GM18526 (cell line): Measurements from ENCODE around the gene PLCG2.

Experiments used
- POLR2A ChIP-seq: IDR thresholded peaks from 3 replicates; pipeline ENCODE4 v1.6.1; 2011; ENCODE audit not compliant: insufficient read length; ENCODE audit errors: extremely low read depth

Gene PLCG2

GRCh38 chr16:81936209-81937000 lies 157.3 kb downstream of the PLCG2 start:
- TF ChIP-seq POLR2A = no peak

- TF ChIP-seq POLR2A = no peak
Observed at GRCh38 chr16:81937305-81938038, 158.4 kb downstream of the PLCG2 start.

GRCh38 chr16:81938326-81939163 lies 159.5 kb downstream of the PLCG2 start:
- no peak for TF ChIP-seq POLR2A

- no peak for TF ChIP-seq POLR2A
Observed at GRCh38 chr16:81939164-81940056, 160.3 kb downstream of the PLCG2 start.

DNA sequence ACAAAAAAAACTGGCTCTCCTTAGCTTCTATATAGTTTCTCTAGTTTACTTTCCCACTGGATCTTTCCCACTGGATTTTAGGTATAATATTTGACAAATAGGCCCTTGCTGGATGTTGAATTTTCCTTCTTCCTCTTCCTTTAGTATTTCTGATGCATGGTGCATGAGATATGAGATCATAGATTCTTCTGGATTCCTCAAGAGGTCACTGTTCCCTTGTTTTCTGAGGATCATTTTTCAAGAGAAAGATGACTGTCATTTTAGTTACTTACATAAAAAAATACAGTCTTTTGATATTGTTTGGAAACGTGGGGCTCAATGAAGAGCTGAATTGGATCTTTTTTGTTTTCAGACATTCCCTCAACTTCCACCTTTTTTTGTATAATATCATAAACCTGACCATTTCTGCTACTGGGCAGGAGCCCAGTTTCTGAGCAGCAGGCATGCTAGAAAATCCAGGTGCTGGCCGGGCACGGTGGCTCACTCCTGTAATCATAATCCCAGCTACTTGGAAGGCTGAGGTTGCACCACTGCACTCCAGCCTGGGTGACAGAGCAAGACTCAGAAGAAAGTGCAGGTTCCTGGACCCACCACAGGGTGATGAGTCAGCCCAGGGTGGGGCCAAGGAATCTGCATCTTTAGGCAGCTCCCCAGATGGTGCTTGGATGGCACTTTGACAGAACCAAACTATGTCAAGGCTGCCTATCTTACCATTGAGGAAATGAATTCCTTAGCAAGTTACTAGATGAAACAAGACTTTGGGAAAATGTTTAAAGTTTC lies 161.9 kb downstream of the PLCG2 start:
- TF ChIP-seq POLR2A = no peak

DNA sequence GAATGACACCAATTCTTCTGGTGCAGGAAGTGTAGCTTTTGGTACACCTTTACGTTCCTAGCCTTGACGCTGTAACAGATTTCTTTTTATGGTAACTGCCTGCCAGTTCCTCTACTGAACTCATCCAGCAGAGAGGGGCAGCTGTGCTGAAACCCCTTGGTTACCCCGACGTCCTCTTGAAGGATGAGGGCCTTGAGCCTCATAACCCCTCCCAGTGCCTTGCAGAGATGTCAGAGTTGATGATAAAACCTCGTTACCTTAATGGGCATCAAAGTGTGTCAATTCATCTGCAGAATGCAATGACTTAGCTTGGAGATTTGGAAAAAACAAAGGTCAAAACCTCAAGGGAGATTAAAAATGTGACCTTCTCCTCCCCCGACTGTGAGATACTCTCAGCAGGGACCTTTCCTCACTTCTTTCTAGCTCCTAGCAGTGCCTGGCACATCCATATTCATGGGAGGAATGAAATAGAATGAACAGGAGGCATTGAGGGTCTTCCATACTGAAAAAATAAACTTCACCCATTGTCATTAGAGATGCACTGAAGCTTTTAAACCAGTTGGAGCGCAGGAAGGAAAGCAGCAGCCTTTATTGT lies 163.0 kb downstream of the PLCG2 start:
- TF ChIP-seq POLR2A = no peak

- no peak for TF ChIP-seq POLR2A
Observed at GRCh38 chr16:81945665-81946064, 166.6 kb downstream of the PLCG2 start.

GRCh38 chr16:81946206-81946605 lies 167.1 kb downstream of the PLCG2 start:
- TF ChIP-seq POLR2A = no peak

DNA sequence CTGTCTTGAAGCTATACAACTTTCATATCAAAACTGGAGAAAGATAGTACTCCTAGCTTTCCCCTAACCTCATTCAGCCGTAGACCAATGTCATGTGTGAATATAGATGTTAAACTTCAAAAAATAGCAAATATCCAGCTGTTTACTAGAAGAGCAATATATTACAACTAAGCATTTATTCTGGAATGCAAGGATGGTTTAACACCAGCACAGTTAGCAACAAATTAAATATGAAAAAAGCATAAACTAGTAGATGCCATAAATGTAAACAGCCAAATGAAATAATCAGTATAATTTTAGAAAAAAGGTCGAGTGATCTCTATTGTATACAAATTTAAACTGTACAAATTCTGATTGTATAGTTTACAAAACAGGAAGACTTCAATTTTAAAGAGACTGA lies 172.5 kb downstream of the PLCG2 start:
- no peak for TF ChIP-seq POLR2A

DNA sequence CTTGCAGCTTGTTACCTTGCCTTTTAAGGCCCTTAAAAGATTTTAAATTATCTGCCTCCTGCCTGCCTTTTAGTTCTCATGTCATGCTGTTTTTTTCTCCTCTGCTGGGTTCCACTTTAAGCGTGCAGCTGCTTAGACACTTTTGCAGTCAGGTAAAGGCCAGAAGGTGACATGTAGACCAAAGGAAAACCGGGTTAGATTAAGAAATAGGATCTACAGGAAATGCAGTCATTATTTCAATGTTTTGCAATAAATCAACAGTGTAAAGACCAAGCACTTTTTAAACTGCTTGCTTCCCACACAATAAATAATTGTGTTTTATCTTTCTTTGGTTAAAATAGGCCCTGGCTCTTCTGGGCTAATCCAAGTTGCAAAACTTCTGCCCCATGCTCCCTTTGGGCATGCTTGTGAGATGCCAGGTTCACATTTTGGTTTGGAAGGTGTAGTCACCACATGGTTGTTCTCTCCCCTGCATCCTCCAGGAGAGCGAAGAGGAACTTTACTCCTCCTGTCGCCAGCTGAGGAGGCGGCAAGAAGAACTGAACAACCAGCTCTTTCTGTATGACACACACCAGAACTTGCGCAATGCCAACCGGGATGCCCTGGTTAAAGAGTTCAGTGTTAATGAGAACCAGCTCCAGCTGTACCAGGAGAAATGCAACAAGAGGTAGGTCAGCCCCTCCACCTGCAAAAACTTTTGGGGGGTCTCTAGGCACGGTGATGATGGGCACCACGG lies 177.3 kb downstream of the PLCG2 start:
- TF ChIP-seq POLR2A = no peak

DNA sequence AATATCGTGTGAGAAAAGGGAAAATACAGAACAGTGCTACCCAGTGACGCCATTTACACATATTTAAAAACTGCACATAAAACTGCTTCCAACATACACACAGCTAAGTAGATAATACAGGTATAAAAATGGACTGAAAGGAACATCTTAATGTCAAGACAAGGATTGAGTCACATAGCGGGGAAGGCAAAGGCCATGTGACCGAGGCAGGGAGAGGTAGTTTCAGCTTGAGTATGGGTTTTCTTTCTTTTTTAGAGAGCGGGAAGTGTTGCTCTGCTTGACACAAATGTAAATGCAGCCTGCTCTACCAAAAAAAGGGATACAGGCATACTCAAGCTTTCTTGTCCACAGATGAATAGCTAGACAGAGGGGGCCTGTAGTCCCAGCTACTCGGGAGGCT lies 185.7 kb downstream of the PLCG2 start:
- TF ChIP-seq POLR2A = no peak

DNA sequence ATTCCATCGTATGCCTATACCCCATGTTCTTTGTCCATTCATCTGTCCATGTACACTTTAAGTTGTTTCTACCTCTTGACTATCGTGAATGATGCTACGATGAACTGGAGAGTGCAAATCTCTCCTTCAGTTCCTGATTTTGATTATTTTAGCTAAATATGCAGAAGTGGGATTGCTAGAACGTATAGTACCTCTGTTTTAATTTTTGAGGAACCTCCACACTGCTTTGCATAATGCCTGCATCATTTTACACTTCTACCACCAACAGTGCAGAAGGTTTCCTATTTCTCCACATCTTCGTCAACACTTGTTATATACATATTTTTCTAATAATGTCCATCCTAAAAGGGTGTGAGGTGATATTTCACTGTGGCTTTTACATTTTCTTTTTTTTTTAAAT lies 188.3 kb downstream of the PLCG2 start:
- TF ChIP-seq POLR2A = no peak

GRCh38 chr16:81971853-81972252 lies 192.8 kb downstream of the PLCG2 start:
- no peak for TF ChIP-seq POLR2A
